ENCODE results near the gene MAPK7.

DNA sequence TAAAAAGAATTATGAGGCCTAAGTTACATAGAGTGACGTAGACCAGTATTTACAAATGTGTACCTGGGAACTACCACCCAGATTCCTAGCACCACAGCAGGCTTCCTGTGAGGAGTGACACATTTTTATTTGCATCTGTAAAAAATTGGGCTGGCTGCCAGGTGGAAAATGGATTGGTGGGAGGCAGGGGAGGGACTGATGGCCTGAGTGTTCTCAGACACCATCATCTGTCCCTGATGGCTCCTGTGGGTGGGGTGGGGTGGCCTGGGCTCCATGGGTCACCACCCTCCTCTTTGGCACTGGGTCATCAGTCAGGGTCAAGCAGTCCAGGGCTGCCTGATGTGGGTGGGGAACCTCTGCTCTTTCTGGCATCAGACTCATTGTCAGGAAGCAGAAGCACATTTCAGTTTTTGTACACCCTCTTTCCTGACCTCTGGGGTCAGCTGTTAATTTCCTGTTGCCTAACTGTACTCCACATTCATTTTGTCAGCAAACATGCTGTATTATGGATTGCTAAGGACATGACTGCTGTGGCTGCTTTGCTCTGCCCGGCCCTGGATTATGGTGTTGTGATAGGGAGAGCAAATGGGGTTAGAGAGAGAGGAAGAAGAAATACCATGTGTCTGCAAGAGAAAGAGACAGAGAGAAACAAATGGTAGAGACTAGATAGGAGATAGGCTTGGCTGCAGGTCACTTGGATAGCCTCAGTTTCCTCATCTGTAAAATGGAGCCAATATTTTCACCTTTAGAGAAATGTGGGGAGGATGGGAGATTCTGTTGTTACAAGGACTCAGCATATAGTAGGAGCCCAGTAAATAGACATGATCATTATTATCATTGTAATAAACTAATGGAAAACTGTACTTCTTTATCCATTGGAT is 20.2 kb downstream of the MAPK7 start:
- TF ChIP-seq, protein P1, sequence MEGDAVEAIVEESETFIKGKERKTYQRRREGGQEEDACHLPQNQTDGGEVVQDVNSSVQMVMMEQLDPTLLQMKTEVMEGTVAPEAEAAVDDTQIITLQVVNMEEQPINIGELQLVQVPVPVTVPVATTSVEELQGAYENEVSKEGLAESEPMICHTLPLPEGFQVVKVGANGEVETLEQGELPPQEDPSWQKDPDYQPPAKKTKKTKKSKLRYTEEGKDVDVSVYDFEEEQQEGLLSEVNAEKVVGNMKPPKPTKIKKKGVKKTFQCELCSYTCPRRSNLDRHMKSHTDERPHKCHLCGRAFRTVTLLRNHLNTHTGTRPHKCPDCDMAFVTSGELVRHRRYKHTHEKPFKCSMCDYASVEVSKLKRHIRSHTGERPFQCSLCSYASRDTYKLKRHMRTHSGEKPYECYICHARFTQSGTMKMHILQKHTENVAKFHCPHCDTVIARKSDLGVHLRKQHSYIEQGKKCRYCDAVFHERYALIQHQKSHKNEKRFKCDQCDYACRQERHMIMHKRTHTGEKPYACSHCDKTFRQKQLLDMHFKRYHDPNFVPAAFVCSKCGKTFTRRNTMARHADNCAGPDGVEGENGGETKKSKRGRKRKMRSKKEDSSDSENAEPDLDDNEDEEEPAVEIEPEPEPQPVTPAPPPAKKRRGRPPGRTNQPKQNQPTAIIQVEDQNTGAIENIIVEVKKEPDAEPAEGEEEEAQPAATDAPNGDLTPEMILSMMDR (conservative IDR thresholded peaks at IDR 0.05 in 1 of 2, IDR thresholded peaks at IDR 0.05 in 1 of 2; ENCODE audit: low read depth in 1 of 2, low read length in 2 of 2) = no peak
- no peak for TF ChIP-seq EZH2 (IDR thresholded peaks at IDR 0.05; ENCODE audit: low read length, missing control alignments)

All from fibroblast of lung (primary cell).